Osteoblast (primary cell): ENCODE measurements around the gene C5orf24. TPM values are rescaled to one million over a fixed set of nuclear protein-coding genes. Genes with fewer than 3 reads are reported as not detected.

ENCODE experiments used
- DNase-seq: peaks from one replicate; pipeline ENCODE4 v3.0.0; 2011; ENCODE audit warnings: low spot score, mixed read lengths; ENCODE audit not compliant: insufficient read length; ENCODE audit errors: missing footprints
- H2AFZ ChIP-seq: 2 replicates; pipeline ENCODE4 v1.6.0; 2011; ENCODE audit warnings: mild to moderate bottlenecking, low read length
- H3K27ac ChIP-seq: 2 replicates; pipeline ENCODE4 v1.5.1; 2011; ENCODE audit warnings: mild to moderate bottlenecking, low read depth, low read length, moderate library complexity
- H3K27me3 ChIP-seq: 2 replicates; pipeline ENCODE4 v1.6.0; 2012; ENCODE audit warnings: mild to moderate bottlenecking, control low read depth, inconsistent platforms, low read length, moderate library complexity; ENCODE audit not compliant: insufficient read depth
- H3K36me3 ChIP-seq: 2 replicates; pipeline ENCODE4 v1.5.1; 2011; ENCODE audit warnings: mild to moderate bottlenecking, low read length, control low read depth, moderate library complexity; ENCODE audit not compliant: insufficient read depth
- H3K4me1 ChIP-seq: 2 replicates; pipeline ENCODE4 v1.5.1; 2011; ENCODE audit warnings: mild to moderate bottlenecking, low read length, control low read depth, moderate library complexity; ENCODE audit not compliant: insufficient read depth
- H3K4me2 ChIP-seq: 2 replicates; pipeline ENCODE4 v1.6.0; 2011; ENCODE audit warnings: mild to moderate bottlenecking, low read length; ENCODE audit not compliant: insufficient read depth
- H3K4me3 ChIP-seq: fragments of 200-600 bp; sonication (generic); 3 replicates; pipeline ENCODE4 v1.5.1; 2012; ENCODE audit warnings: mild to moderate bottlenecking, low read length, inconsistent platforms; ENCODE audit not compliant: insufficient read depth
- H3K79me2 ChIP-seq: 2 replicates; pipeline ENCODE4 v1.6.0; 2012; ENCODE audit warnings: mild to moderate bottlenecking, low read length, control low read depth, inconsistent platforms; ENCODE audit not compliant: insufficient read depth
- H3K9me3 ChIP-seq: 2 replicates; pipeline ENCODE4 v1.5.1; 2011; ENCODE audit warnings: low read depth, low read length, control low read depth
- H4K20me1 ChIP-seq: 2 replicates; pipeline ENCODE4 v1.6.0; 2012; ENCODE audit warnings: mild to moderate bottlenecking, low read length, control low read depth; ENCODE audit not compliant: insufficient read depth
- CTCF ChIP-seq: IDR thresholded peaks from 2 replicates; pipeline ENCODE4 v1.5.1; 2011; ENCODE audit warnings: mild to moderate bottlenecking, low read depth, low read length, moderate library complexity; ENCODE audit errors: extremely low read depth
- total RNA-seq: library from RNA; depleted of rRNA; stranded (reverse); fragments of >200 nt; gene quantifications from 2 replicates; pipeline ENCODE4 v1.2.3, GENCODE V29; 2012

Gene C5orf24
- total RNA-seq, 1 donor: 46.3 TPM

- Histone ChIP-seq H3K27me3 (no peaks in the 10 kb centered on the region), H4K20me1 (peaks cover 23% of the 10 kb centered on the region), H3K79me2 (peaks cover 44% of the 10 kb centered on the region), H3K4me3 (no peak overlapping the region), H3K4me1 (no peaks in the 10 kb centered on the region), H3K4me2 (no peak overlapping the region), H3K27ac (no peak overlapping the region), H3K9me3 (no peaks in the 10 kb centered on the region), H3K36me3 (peaks cover 4% of the 10 kb centered on the region), H2AFZ (no peak overlapping the region)
- TF ChIP-seq CTCF: no peak
- DNase-seq: no peak
Observed at GRCh38 chr5:134887593-134888159, 41.9 kb downstream of the C5orf24 start.

- Histone ChIP-seq H3K27ac (no peak overlapping the region), H3K36me3 (peaks cover 8% of the 10 kb centered on the region), H3K79me2 (peaks cover 42% of the 10 kb centered on the region), H2AFZ (no peak overlapping the region), H3K4me2 (no peak overlapping the region), H3K4me1 (no peaks in the 10 kb centered on the region), H3K27me3 (no peaks in the 10 kb centered on the region), H4K20me1 (peaks cover 23% of the 10 kb centered on the region), H3K4me3 (no peak overlapping the region), H3K9me3 (no peaks in the 10 kb centered on the region)
- no peak for TF ChIP-seq CTCF
- DNase-seq: no peak
Observed at GRCh38 chr5:134889335-134889734, 43.6 kb downstream of the C5orf24 start.

- peaks cover 27% of the 10 kb centered on the region for H3K79me2 ChIP-seq
- H2AFZ ChIP-seq: no peak overlapping the region
- H3K4me1 ChIP-seq: no peaks in the 10 kb centered on the region
- H3K9me3 ChIP-seq: no peaks in the 10 kb centered on the region
- H4K20me1 ChIP-seq: peaks cover 9% of the 10 kb centered on the region
- H3K27me3 ChIP-seq: no peaks in the 10 kb centered on the region
- no peak overlapping the region for H3K27ac ChIP-seq
- no peak overlapping the region for H3K4me2 ChIP-seq
- no peak for DNase-seq
- H3K36me3 ChIP-seq: peaks cover 8% of the 10 kb centered on the region
- no peak overlapping the region for H3K4me3 ChIP-seq
- no peak for TF ChIP-seq CTCF
Observed at GRCh38 chr5:134891473-134891872, 45.7 kb downstream of the C5orf24 start.

- Histone ChIP-seq H3K79me2 (peaks cover 23% of the 10 kb centered on the region), H3K27me3 (no peaks in the 10 kb centered on the region), H3K4me2 (no peak overlapping the region), H3K4me3 (no peak overlapping the region), H3K36me3 (peaks cover 10% of the 10 kb centered on the region), H4K20me1 (peaks cover 5% of the 10 kb centered on the region), H3K27ac (no peak overlapping the region), H2AFZ (no peak overlapping the region), H3K4me1 (no peaks in the 10 kb centered on the region), H3K9me3 (no peaks in the 10 kb centered on the region)
- no peak for DNase-seq
- TF ChIP-seq CTCF: no peak
Observed at GRCh38 chr5:134892282-134892681, 46.5 kb downstream of the C5orf24 start.
